B cell (primary cell): ENCODE results near the gene TNFRSF13B. TPM values are rescaled to one million over a fixed set of nuclear protein-coding genes. Genes with fewer than 3 reads are reported as not detected.

ENCODE experiments used
- ATAC-seq: fragments of 200-7000 bp; cut with Tn5 transposase; one replicate; pipeline ENCODE4 v1.10.0; 2021; ENCODE audit warnings: low read depth, mild to moderate bottlenecking, moderate number of reproducible peaks, moderate library complexity
- CTCF ChIA-PET: fragments of 350-600 bp; sonication (Branson Sonifier 250); formaldehyde crosslinking; loops from one replicate; lab custom pipeline; 2021; ENCODE audit warnings: antibody characterized with exemption, inconsistent platforms; lab: Charles Lee
- POLR2A ChIA-PET: fragments of 350-600 bp; sonication (Branson Sonifier 250); formaldehyde crosslinking; loops from one replicate; lab custom pipeline; 2021; ENCODE audit warnings: antibody characterized with exemption; lab: Charles Lee
- DNase-seq: peaks from one replicate; pipeline ENCODE4 v3.0.0; 2013
- H2AFZ ChIP-seq: 2 replicates; pipeline ENCODE4 v1.6.1; 2012; ENCODE audit warnings: mild to moderate bottlenecking, low read depth, low read length; ENCODE audit not compliant: insufficient read depth, poor library complexity, severe bottlenecking
- H3K27ac ChIP-seq, 2 donors: 1 replicate in 1 of 2; 2 replicates in 1 of 2; pipeline ENCODE4 v1.5.1; 2012 to 2013; ENCODE audit warnings: low read length in 2 of 2, mild to moderate bottlenecking in 2 of 2, moderate library complexity in 1 of 2
- H3K27me3 ChIP-seq, 4 experiments: fragments of 200-600 bp in 1 of 4; sonication (generic) in 1 of 4; replicated peaks in 1 of 4; 1 replicate in 2 of 4; 2 replicates in 2 of 4; pipeline versions ENCODE4 v1.6.1 to v1.7.0; 2013 to 2016; ENCODE audit warnings: low read length in 3 of 4, mild to moderate bottlenecking in 2 of 4, mixed read lengths in 1 of 4, moderate library complexity in 1 of 4; ENCODE audit not compliant: insufficient read depth in 4 of 4, control insufficient read depth in 3 of 4; ENCODE audit errors: control extremely low read depth in 1 of 4
- H3K36me3 ChIP-seq, 2 experiments: replicated peaks in 1 of 2; 1 replicate in 1 of 2; 2 replicates in 1 of 2; pipeline versions ENCODE4 v1.6.1 to v1.7.1; 2013; ENCODE audit warnings: low read length in 1 of 2; ENCODE audit not compliant: insufficient read depth in 2 of 2, control insufficient read depth in 1 of 2; ENCODE audit errors: control extremely low read depth in 1 of 2, extremely low read depth in 1 of 2
- H3K4me1 ChIP-seq, 2 donors: fragments of 200-600 bp in 1 of 2; sonication (generic) in 1 of 2; 1 replicate in 1 of 2; 2 replicates in 1 of 2; pipeline versions ENCODE4 v1.5.1 to v1.6.1; 2013 to 2017; ENCODE audit warnings: low read length in 2 of 2; ENCODE audit not compliant: control insufficient read depth in 2 of 2, insufficient read depth in 2 of 2
- H3K4me2 ChIP-seq: replicated peaks from 2 replicates; pipeline ENCODE3; 2012; ENCODE audit warnings: mild to moderate bottlenecking, low read depth, low read length; ENCODE audit not compliant: poor library complexity, severe bottlenecking
- H3K4me3 ChIP-seq, 5 experiments: fragments of 200-600 bp in 1 of 5; sonication (generic) in 1 of 5; 1 replicate in 3 of 5; 2 replicates in 2 of 5; pipeline versions ENCODE4 v1.5.1 to v1.7.0; 2011 to 2016; ENCODE audit warnings: low read length in 4 of 5, mild to moderate bottlenecking in 4 of 5, low read depth in 2 of 5, control low read depth in 1 of 5, moderate library complexity in 1 of 5; ENCODE audit not compliant: insufficient read depth in 1 of 5; ENCODE audit errors: control extremely low read depth in 1 of 5, extremely low read depth in 1 of 5
- H3K79me2 ChIP-seq: fragments of 200-600 bp; sonication (generic); one replicate; pipeline ENCODE4 v1.6.0; 2016; ENCODE audit warnings: low read length; ENCODE audit not compliant: control insufficient read depth, insufficient read depth
- H3K9ac ChIP-seq: fragments of 200-600 bp; sonication (generic); 2 replicates; pipeline ENCODE4 v1.6.1; 2017; ENCODE audit warnings: mild to moderate bottlenecking, low read length, moderate library complexity
- H3K9me3 ChIP-seq, 3 donors: one replicate each; pipeline versions ENCODE4 v1.6.1 to v1.7.1; 2013; ENCODE audit warnings: low read length in 2 of 3; ENCODE audit not compliant: control insufficient read depth in 2 of 3, insufficient read depth in 1 of 3; ENCODE audit errors: control extremely low read depth in 1 of 3
- H4K20me1 ChIP-seq: 2 replicates; pipeline ENCODE4 v1.6.0; 2012; ENCODE audit warnings: mild to moderate bottlenecking, low read length; ENCODE audit not compliant: insufficient read depth, control insufficient read depth, poor library complexity, severe bottlenecking
- H3K27ac Mint-ChIP-seq: one replicate; pipeline ENCODE4 v1.8.0; 2021; ENCODE audit warnings: mixed read lengths
- H3K27me3 Mint-ChIP-seq: one replicate; pipeline ENCODE4 v1.8.0; 2021; ENCODE audit warnings: mixed read lengths
- H3K4me1 Mint-ChIP-seq: one replicate; pipeline ENCODE4 v1.8.0; 2021; ENCODE audit warnings: mixed read lengths
- H3K4me3 Mint-ChIP-seq: one replicate; pipeline ENCODE4 v1.8.0; 2021; ENCODE audit warnings: mixed read lengths
- H3K9me3 Mint-ChIP-seq: one replicate; pipeline ENCODE4 v1.8.0; 2022; ENCODE audit warnings: mixed read lengths; ENCODE audit not compliant: insufficient read depth
- EZH2 ChIP-seq: IDR thresholded peaks from 2 replicates; pipeline ENCODE4 v1.6.1; 2012; ENCODE audit warnings: borderline replicate concordance, low read depth, mild to moderate bottlenecking, moderate library complexity, low read length; ENCODE audit not compliant: insufficient read depth, poor library complexity, severe bottlenecking
- whole genome bisulfite sequencing: methylation state at CpG from one replicate; pipeline ENCODE4 v1.1.5; 2013; ENCODE audit warnings: missing lambda C conversion rate; ENCODE audit not compliant: insufficient coverage; 5-methylcytosine and 5-hydroxymethylcytosine counted together
- intact Hi-C: fragments of 100-400 bp; cut with micrococcal nuclease; formaldehyde crosslinking; loops from one replicate; pipeline ENCODE4 v1.10.0; 2022
- polyA plus RNA-seq: library from polyadenylated mRNA; depleted of rRNA; stranded (reverse); fragments of >200 nt; gene quantifications from 2 replicates; pipeline ENCODE4 v1.2.3, GENCODE V29; 2012
- total RNA-seq, 2 donors: library from RNA; stranded (reverse); fragments of 120-200 nt in 1 of 2; gene quantifications; 1 replicate in 1 of 2; 2 replicates in 1 of 2; pipeline versions ENCODE4 v1.2.3 to v1.2.4, GENCODE V29; 2013 to 2022
- TF ChIP-seq, protein P1 (sequence below): fragments of 200-600 bp; IDR thresholded peaks from one replicate; pipeline ENCODE4 v1.8.0; 2022; ENCODE audit warnings: antibody characterized with exemption, mild to moderate bottlenecking

TNFRSF13B gene
- total and polyA plus RNA-seq, 2 donors (not counting 1 experiment from before 2014, with no cell fraction given): 74.5 to 219 TPM

DNA sequence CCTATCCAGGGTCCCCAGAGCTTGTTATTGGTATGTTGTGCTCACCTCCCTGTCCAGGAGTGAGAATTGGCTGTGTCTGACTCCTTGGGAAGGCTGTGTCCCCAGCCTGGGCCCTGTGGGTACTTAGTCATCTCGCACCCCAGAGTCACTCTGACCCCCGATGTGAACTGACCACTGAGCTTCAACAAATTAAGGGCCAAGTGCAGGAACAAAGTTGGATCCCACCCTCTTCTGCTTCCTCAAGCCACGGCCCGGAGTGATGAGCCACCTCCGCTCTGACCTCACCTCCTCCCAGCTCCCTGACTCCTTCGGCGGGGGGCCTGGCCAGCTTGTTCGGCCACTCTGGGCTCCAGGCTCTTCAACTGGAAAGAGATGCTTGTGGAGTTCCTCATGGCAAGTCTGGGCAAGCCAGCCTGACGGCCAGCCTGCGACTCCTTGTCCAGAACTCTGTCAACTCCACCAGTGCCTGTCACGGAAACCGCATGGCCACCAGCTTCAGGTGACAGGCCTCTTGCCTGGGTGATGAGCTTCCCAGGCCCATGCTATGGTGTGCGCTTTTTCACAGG lies 48.1 kb upstream of the TNFRSF13B start:
- Histone ChIP-seq H3K9ac (no peak overlapping the region), H4K20me1 (no peaks in the 10 kb centered on the region), H3K4me2 (no peak overlapping the region), H3K27ac (no peak overlapping the region), H3K79me2 (no peaks in the 10 kb centered on the region), H3K4me3 (no peak overlapping the region), H3K9me3 (no peaks in the 10 kb centered on the region), H3K36me3 (no peaks in the 10 kb centered on the region), H2AFZ (no peak overlapping the region), H3K27me3 (no peaks in the 10 kb centered on the region), H3K4me1 (peaks cover 6 to 23% of the 10 kb centered on the region in 2 donors)
- Mint-ChIP-seq H3K4me3 (no peak overlapping the region), H3K9me3 (no peaks in the 10 kb centered on the region), H3K4me1 (peaks cover 21% of the 10 kb centered on the region), H3K27ac (no peak overlapping the region), H3K27me3 (no peaks in the 10 kb centered on the region)
- ATAC-seq (no peak), DNase-seq (no peak)
- TF ChIP-seq, protein P1, sequence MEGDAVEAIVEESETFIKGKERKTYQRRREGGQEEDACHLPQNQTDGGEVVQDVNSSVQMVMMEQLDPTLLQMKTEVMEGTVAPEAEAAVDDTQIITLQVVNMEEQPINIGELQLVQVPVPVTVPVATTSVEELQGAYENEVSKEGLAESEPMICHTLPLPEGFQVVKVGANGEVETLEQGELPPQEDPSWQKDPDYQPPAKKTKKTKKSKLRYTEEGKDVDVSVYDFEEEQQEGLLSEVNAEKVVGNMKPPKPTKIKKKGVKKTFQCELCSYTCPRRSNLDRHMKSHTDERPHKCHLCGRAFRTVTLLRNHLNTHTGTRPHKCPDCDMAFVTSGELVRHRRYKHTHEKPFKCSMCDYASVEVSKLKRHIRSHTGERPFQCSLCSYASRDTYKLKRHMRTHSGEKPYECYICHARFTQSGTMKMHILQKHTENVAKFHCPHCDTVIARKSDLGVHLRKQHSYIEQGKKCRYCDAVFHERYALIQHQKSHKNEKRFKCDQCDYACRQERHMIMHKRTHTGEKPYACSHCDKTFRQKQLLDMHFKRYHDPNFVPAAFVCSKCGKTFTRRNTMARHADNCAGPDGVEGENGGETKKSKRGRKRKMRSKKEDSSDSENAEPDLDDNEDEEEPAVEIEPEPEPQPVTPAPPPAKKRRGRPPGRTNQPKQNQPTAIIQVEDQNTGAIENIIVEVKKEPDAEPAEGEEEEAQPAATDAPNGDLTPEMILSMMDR: no peak
- no peak for TF ChIP-seq EZH2
- WGBS: 98% methylated on average over 13 of the region's 13 CpGs
- ChIA-PET POLR2A (no interaction called here), CTCF (no interaction called here)
- intact Hi-C loops: no loop called here

DNA sequence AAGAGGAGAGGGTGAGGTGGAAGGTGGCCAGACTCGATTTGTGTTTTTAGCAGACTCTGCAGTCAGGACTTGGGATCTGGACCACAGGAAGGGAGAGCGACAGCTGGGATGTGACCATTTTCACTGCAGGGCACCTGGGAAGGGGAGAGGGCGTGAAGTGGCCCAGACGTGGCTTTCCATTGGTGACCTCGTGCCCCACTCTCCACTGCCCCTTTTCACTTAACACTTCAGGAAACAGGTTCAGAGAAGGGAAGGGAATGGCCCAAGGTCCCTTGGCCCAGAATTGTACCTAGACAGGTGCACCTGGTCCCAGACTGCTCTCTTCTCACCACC lies 47.5 kb upstream of the TNFRSF13B start:
- Histone ChIP-seq H3K27ac (no peak overlapping the region), H3K4me2 (no peak overlapping the region), H4K20me1 (no peaks in the 10 kb centered on the region), H3K9me3 (no peaks in the 10 kb centered on the region), H3K27me3 (no peaks in the 10 kb centered on the region), H3K9ac (no peak overlapping the region), H3K36me3 (no peaks in the 10 kb centered on the region), H3K79me2 (no peaks in the 10 kb centered on the region), H2AFZ (no peak overlapping the region), H3K4me3 (no peak overlapping the region), H3K4me1 (peaks cover 6 to 23% of the 10 kb centered on the region in 2 donors)
- no peak for DNase-seq
- H3K4me3 Mint-ChIP-seq: no peak overlapping the region
- TF ChIP-seq EZH2: no peak
- TF ChIP-seq, protein P1: no peak
- intact Hi-C loops: no loop called here
- ChIA-PET POLR2A (no interaction called here), CTCF (no interaction called here)
- peaks cover 21% of the 10 kb centered on the region for H3K4me1 Mint-ChIP-seq
- H3K27me3 Mint-ChIP-seq: no peaks in the 10 kb centered on the region
- H3K9me3 Mint-ChIP-seq: no peaks in the 10 kb centered on the region
- ATAC-seq: no peak
- 100% methylated on average over 2 of the region's 5 CpGs for WGBS
- H3K27ac Mint-ChIP-seq: no peak overlapping the region
